Measurements from ENCODE around the gene MACROD2.

Gene MACROD2

GRCh38 chr20:15200147-15200565 lies 1204.8 kb downstream of the MACROD2 start:
- no peak for ATAC-seq

DNA sequence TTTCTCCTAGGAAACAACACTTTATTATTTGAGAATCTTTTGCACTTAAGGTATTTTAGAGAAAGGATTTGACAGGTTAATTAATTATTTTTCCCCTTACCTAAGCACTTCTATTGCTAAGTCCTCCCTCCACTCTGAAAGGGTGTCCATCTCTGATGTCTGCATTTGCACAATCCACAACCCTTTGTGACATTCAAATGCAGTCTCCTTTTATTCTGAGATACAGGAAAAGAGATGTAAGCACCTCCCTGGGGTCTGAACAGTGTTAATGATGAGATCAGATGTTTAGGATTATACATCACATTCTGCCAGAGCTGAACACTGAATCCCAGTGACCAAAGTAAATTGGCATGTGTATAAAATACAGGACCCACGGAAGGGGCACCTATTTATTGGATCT lies 1206.3 kb downstream of the MACROD2 start:
- TF ChIP-seq, protein P1, sequence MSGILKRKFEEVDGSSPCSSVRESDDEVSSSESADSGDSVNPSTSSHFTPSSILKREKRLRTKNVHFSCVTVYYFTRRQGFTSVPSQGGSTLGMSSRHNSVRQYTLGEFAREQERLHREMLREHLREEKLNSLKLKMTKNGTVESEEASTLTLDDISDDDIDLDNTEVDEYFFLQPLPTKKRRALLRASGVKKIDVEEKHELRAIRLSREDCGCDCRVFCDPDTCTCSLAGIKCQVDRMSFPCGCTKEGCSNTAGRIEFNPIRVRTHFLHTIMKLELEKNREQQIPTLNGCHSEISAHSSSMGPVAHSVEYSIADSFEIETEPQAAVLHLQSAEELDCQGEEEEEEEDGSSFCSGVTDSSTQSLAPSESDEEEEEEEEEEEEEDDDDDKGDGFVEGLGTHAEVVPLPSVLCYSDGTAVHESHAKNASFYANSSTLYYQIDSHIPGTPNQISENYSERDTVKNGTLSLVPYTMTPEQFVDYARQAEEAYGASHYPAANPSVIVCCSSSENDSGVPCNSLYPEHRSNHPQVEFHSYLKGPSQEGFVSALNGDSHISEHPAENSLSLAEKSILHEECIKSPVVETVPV (CRISPR knock-in tag; IDR thresholded peaks at IDR 0.05): no peak
- TF ChIP-seq ESRRG (CRISPR knock-in tag; IDR thresholded peaks at IDR 0.05): no peak
- no peak for TF ChIP-seq SNAI2 (CRISPR knock-in tag; IDR thresholded peaks at IDR 0.05)
- TF ChIP-seq GLIS3 (CRISPR knock-in tag; IDR thresholded peaks at IDR 0.05): no peak
- TF ChIP-seq ZNF70 (CRISPR knock-in tag; IDR thresholded peaks at IDR 0.05): no peak
- no peak for TF ChIP-seq CSDC2 (CRISPR knock-in tag; IDR thresholded peaks at IDR 0.05)
- no peak for TF ChIP-seq ZFP3 (CRISPR knock-in tag; IDR thresholded peaks at IDR 0.05)
- TF ChIP-seq ARNTL (CRISPR knock-in tag; IDR thresholded peaks at IDR 0.05; ENCODE audit: borderline replicate concordance, low read depth): no peak
- TF ChIP-seq, protein P2, sequence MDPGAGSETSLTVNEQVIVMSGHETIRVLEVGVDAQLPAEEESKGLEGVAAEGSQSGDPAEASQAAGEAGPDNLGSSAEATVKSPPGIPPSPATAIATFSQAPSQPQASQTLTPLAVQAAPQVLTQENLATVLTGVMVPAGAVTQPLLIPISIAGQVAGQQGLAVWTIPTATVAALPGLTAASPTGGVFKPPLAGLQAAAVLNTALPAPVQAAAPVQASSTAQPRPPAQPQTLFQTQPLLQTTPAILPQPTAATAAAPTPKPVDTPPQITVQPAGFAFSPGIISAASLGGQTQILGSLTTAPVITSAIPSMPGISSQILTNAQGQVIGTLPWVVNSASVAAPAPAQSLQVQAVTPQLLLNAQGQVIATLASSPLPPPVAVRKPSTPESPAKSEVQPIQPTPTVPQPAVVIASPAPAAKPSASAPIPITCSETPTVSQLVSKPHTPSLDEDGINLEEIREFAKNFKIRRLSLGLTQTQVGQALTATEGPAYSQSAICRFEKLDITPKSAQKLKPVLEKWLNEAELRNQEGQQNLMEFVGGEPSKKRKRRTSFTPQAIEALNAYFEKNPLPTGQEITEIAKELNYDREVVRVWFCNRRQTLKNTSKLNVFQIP (CRISPR knock-in tag; IDR thresholded peaks at IDR 0.05; ENCODE audit: borderline replicate concordance, low read depth): no peak
- no peak for TF ChIP-seq RARB (CRISPR knock-in tag; IDR thresholded peaks at IDR 0.05)
- no peak for TF ChIP-seq PATZ1 (CRISPR knock-in tag; IDR thresholded peaks at IDR 0.05; ENCODE audit: borderline replicate concordance)
- no peak for TF ChIP-seq ISL1 (CRISPR knock-in tag; IDR thresholded peaks at IDR 0.05)
- TF ChIP-seq ZNF8 (CRISPR knock-in tag; IDR thresholded peaks at IDR 0.05): no peak
- TF ChIP-seq ZNF565 (CRISPR knock-in tag; conservative IDR thresholded peaks at IDR 0.05; ENCODE audit: low read depth): no peak
- TF ChIP-seq, protein P3, sequence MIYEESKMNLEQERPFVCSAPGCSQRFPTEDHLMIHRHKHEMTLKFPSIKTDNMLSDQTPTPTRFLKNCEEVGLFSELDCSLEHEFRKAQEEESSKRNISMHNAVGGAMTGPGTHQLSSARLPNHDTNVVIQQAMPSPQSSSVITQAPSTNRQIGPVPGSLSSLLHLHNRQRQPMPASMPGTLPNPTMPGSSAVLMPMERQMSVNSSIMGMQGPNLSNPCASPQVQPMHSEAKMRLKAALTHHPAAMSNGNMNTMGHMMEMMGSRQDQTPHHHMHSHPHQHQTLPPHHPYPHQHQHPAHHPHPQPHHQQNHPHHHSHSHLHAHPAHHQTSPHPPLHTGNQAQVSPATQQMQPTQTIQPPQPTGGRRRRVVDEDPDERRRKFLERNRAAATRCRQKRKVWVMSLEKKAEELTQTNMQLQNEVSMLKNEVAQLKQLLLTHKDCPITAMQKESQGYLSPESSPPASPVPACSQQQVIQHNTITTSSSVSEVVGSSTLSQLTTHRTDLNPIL (CRISPR knock-in tag; IDR thresholded peaks at IDR 0.05; ENCODE audit: low read depth): no peak
- TF ChIP-seq ZFP30 (CRISPR knock-in tag; IDR thresholded peaks at IDR 0.05): no peak
- TF ChIP-seq TCF4 (CRISPR knock-in tag; IDR thresholded peaks at IDR 0.05; ENCODE audit: borderline replicate concordance): no peak
- TF ChIP-seq BACH2 (CRISPR knock-in tag; IDR thresholded peaks at IDR 0.05; ENCODE audit: borderline replicate concordance): no peak
- TF ChIP-seq OSR1 (CRISPR knock-in tag; IDR thresholded peaks at IDR 0.05): no peak
- ATAC-seq: no peak

More at GRCh38 chr20:15200147-15200565, 1204.8 kb downstream of the MACROD2 start:
- TF ChIP-seq ZNF8 (CRISPR knock-in tag; IDR thresholded peaks at IDR 0.05) (no peak), OSR1 (CRISPR knock-in tag; IDR thresholded peaks at IDR 0.05) (no peak), ZC3H10 (CRISPR knock-in tag; IDR thresholded peaks at IDR 0.05) (no peak)
- TF ChIP-seq, protein P3 (CRISPR knock-in tag; IDR thresholded peaks at IDR 0.05; ENCODE audit: low read depth): no peak

DNA sequence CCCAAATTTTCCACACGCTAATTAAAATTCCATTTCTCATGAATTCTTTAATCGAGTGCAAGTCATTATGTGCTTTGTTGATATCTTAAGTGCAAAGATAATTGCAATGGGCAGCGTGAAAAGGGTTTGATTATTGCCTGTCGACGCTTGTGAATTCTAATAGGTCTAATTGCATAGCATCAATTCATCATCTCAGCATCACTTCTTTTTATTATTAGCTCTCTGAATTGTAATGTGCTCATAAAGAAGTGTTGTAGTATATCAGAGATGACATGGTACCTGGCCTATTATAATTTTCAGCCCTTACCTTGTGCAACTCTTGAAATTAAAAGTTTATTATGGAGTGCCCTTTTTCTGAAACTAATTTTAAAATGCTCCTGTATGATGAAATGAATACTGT lies 1208.9 kb downstream of the MACROD2 start:
- no peak for ATAC-seq
- TF ChIP-seq TOX (CRISPR knock-in tag; IDR thresholded peaks at IDR 0.05; ENCODE audit: borderline replicate concordance) (no peak), ZNF565 (CRISPR knock-in tag; conservative IDR thresholded peaks at IDR 0.05; ENCODE audit: low read depth) (no peak), ZFP30 (CRISPR knock-in tag; IDR thresholded peaks at IDR 0.05) (no peak)

DNA sequence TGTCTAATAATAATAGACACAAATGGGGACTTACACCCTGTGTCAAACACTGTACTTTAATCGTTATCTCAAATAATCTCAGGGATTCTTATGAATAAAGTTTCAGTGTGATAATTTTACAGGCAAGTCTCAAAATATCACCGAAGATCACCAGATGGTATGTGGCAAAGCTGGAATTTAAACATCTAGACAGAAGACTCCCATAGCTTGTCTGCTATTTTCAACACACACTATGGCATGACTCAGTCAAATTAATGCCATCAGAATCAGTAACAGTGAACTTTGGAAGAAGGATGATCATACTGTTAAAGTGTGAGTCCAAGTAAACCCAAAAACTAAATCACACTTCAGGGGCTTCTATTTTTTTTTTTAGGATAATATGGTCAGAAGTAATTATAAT lies 1209.7 kb downstream of the MACROD2 start:
- ATAC-seq: peak; percentile 65
- TF ChIP-seq ZFP3 (CRISPR knock-in tag; IDR thresholded peaks at IDR 0.05): no peak
- TF ChIP-seq RARB (CRISPR knock-in tag; IDR thresholded peaks at IDR 0.05): no peak
- no peak for TF ChIP-seq TCF4 (CRISPR knock-in tag; IDR thresholded peaks at IDR 0.05; ENCODE audit: borderline replicate concordance)
- TF ChIP-seq ZNF565 (CRISPR knock-in tag; conservative IDR thresholded peaks at IDR 0.05; ENCODE audit: low read depth): no peak
- TF ChIP-seq OSR1 (CRISPR knock-in tag; IDR thresholded peaks at IDR 0.05): no peak
- no peak for TF ChIP-seq GLIS3 (CRISPR knock-in tag; IDR thresholded peaks at IDR 0.05)
- no peak for TF ChIP-seq ZNF8 (CRISPR knock-in tag; IDR thresholded peaks at IDR 0.05)
- TF ChIP-seq ESRRG (CRISPR knock-in tag; IDR thresholded peaks at IDR 0.05): no peak
- no peak for TF ChIP-seq ZFP30 (CRISPR knock-in tag; IDR thresholded peaks at IDR 0.05)
- no peak for TF ChIP-seq TOX (CRISPR knock-in tag; IDR thresholded peaks at IDR 0.05; ENCODE audit: borderline replicate concordance)
- TF ChIP-seq ZC3H10 (CRISPR knock-in tag; IDR thresholded peaks at IDR 0.05): no peak
- TF ChIP-seq ZNF70 (CRISPR knock-in tag; IDR thresholded peaks at IDR 0.05): no peak
- no peak for TF ChIP-seq CSDC2 (CRISPR knock-in tag; IDR thresholded peaks at IDR 0.05)
- TF ChIP-seq ISL1 (CRISPR knock-in tag; IDR thresholded peaks at IDR 0.05): no peak
- TF ChIP-seq, protein P4, sequence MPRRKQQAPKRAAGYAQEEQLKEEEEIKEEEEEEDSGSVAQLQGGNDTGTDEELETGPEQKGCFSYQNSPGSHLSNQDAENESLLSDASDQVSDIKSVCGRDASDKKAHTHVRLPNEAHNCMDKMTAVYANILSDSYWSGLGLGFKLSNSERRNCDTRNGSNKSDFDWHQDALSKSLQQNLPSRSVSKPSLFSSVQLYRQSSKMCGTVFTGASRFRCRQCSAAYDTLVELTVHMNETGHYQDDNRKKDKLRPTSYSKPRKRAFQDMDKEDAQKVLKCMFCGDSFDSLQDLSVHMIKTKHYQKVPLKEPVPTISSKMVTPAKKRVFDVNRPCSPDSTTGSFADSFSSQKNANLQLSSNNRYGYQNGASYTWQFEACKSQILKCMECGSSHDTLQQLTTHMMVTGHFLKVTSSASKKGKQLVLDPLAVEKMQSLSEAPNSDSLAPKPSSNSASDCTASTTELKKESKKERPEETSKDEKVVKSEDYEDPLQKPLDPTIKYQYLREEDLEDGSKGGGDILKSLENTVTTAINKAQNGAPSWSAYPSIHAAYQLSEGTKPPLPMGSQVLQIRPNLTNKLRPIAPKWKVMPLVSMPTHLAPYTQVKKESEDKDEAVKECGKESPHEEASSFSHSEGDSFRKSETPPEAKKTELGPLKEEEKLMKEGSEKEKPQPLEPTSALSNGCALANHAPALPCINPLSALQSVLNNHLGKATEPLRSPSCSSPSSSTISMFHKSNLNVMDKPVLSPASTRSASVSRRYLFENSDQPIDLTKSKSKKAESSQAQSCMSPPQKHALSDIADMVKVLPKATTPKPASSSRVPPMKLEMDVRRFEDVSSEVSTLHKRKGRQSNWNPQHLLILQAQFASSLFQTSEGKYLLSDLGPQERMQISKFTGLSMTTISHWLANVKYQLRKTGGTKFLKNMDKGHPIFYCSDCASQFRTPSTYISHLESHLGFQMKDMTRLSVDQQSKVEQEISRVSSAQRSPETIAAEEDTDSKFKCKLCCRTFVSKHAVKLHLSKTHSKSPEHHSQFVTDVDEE (CRISPR knock-in tag; IDR thresholded peaks at IDR 0.05): no peak
- TF ChIP-seq ARNTL (CRISPR knock-in tag; IDR thresholded peaks at IDR 0.05; ENCODE audit: borderline replicate concordance, low read depth): no peak
- no peak for TF ChIP-seq PPARA (CRISPR knock-in tag; IDR thresholded peaks at IDR 0.05; ENCODE audit: borderline replicate concordance)
- TF ChIP-seq, protein P1 (CRISPR knock-in tag; IDR thresholded peaks at IDR 0.05): no peak
